Dedifferentiated amniotic fluid mesenchymal stem cell (primary cell): ENCODE data around the gene GRPR.

ENCODE experiments used
- DNase-seq: peaks from one replicate; pipeline ENCODE4 v3.0.0-alpha.2; 2016; ENCODE audit errors: extremely low spot score

GRPR gene

GRCh38 chrX:16123222-16123786 is at the start of gene GRPR:
Gene GRPR (plus strand): TSS chrX:16123565. CDS start chrX:16123954, 389 bp downstream.
- DNase-seq: peak; percentile 84

DNA sequence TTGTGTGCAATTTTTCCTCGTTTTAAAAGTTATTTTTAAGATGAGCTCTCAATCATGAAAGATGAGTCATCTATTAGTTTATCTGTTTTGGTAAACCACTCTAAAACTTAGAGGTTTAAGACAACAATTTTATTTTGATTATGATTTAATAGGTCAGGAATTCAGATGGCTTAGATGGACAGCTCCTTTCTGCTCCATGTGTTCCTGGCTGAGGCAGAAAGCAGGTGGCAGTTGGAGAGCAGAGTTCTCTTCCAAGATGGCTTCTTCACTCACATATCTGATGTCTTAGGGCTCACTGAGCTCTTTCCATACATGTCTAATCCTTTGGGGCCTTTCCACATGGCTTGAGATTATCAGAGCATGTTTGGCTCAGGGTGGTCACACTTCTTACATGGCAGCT is 48.3 kb upstream of the GRPR start:
- DNase-seq: no peak

DNA sequence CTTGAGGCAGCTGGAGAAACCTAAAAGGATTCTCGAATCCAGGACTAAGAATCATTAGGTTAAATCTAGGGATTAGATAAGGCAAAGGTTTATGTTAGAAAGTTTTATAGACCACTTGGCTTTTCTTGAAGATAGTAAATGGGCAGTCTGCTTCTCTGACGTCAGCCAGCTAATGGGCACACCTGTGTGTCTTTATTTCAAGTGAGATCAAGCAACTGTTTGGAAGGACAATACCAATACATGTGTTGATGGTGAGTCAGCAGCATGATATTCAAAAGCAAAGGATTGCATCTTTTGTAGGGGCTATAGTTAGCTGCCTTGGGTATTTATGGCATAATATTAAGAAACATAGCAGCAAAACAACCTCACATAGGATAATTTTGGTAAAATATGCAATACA is 46.5 kb upstream of the GRPR start:
- DNase-seq: no peak

GRCh38 chrX:16077811-16078210 is 45.6 kb upstream of the GRPR start:
- no peak for DNase-seq

GRCh38 chrX:16081357-16081756 is 42.0 kb upstream of the GRPR start:
- no peak for DNase-seq

- DNase-seq: no peak
Observed at GRCh38 chrX:16082470-16083085, 40.8 kb upstream of the GRPR start.

- DNase-seq: no peak
Observed at GRCh38 chrX:16087076-16087475, 36.3 kb upstream of the GRPR start.

- DNase-seq: no peak
Observed at GRCh38 chrX:16089086-16089485, 34.3 kb upstream of the GRPR start.

GRCh38 chrX:16096141-16096540 is 27.2 kb upstream of the GRPR start:
- DNase-seq: no peak

DNA sequence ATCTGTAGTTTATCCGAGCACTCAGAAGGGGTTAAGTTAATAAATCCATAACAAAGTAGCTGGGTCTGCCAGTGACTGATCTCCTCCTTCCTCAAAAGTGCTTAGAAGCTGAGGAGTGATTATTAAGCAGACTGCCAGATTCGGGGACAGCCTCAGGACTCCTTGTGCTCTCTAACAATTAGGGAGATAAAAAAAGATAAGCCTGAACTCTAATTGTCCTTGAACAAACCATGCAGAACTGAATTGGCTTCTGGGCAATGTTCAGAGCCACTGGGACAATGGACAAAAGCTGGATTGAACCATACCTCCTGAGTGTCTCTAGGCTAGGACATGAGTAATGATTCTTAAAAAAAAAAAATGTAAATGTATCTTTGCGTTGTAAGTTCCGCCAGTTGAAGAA is 22.7 kb upstream of the GRPR start:
- DNase-seq: no peak

DNA sequence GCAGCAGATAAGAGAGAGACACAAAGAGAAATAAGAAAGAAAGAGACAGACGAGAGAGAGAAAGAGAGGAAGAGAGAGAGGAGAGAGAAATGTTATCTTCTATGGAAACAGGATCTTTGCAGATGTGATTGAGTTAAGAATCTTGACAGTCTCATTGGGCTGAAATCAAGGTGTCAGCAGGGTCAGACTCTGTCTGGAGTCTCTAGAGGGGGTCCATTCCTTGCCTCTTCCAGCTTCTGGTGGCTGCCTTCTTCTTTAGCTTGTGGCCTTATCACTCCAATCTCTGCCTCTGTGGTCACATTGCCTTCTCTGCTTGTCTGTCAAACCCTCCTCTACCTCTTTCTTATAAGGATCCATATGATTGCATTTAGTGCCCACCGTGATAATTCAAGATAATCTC is 21.8 kb upstream of the GRPR start:
- DNase-seq: no peak

GRCh38 chrX:16103625-16104024 is 19.7 kb upstream of the GRPR start:
- DNase-seq: no peak

- DNase-seq: no peak
Observed at GRCh38 chrX:16112428-16112827, 10.9 kb upstream of the GRPR start.

DNA sequence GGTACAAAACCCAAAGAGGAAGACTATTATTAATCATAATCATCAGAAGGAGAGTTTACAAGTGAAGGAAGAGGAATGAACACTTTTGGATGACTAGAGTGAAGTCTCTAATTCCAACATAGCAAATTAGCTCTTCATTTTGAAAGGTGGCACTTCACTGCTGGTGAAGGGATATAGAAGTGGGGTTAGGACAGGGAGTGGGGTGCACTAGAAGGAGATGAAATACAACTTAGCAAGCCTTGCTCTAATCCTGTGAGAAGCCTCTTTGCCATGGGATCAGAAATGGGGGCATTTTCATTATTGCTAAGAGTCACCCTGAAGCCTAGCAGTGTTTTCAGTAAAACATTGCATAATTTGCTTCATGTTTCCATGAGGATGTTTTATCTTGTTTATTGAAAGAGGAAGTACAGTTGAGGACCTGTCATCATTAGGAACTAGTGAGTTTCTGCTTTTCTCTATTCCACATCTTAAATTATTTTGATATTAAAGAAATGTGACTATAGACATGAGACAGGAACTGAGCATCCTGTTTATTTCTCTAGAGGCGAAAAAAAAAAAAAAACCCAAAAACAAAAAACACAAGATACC is 9.3 kb upstream of the GRPR start:
- DNase-seq: no peak

- peak; percentile 54 for DNase-seq
Observed at GRCh38 chrX:16114611-16115010, 8.8 kb upstream of the GRPR start.

GRCh38 chrX:16119353-16120220 is 3.8 kb upstream of the GRPR start:
- DNase-seq: no peak

- DNase-seq: no peak
Observed at GRCh38 chrX:16120431-16120830, 2.9 kb upstream of the GRPR start.

- no peak for DNase-seq
Observed at GRCh38 chrX:16124201-16124600, 836 bp downstream of the GRPR start.

DNA sequence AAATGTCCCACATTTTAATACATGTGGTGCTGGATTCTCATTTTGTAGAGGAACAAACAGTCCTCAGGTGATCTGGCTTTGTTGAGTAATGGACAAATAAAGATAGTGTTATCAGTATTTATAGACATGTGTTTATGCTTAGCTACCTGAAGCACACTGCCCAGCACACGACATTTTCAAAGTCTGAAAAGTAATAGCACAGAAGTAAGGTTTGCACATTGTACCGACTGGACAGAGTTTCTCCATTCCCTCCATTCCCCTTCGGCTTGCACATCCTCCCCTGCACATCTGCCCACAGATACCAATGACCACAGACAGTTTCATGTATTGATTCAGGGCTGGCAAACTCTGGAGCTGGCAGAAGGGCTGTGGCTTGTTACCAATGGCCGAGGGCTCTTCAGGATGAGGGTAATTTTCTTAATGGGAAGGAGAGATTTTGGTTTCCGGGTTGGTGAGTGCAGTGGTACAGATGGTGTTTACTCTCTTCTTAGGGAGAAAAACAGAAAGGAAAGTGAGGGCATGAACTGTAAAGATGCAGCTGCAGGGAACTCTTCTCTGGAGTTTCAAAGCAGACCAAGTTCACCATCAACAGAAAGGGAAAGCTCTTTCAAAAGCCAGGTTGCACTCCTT is 2.3 kb downstream of the GRPR start:
- no peak for DNase-seq

DNA sequence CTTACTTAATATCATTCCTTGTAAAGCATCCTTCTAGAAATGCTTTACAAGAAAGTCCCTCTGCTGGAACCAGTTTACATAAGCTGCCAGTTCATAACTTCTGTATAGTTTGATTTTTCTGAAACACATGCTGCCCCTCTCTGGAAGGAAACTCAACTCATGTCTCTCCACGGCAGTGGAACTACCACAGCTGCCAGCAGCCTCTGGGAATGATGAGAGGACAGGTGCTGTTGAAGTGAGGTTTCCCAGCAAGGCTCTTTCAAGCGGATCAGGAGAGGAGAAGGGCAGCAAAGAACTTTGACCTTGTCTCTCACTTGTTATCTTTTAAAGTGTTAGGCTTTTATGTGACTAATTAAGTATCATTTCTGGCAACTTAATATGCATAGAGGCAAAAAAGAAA is 7.3 kb downstream of the GRPR start:
- DNase-seq: no peak

DNA sequence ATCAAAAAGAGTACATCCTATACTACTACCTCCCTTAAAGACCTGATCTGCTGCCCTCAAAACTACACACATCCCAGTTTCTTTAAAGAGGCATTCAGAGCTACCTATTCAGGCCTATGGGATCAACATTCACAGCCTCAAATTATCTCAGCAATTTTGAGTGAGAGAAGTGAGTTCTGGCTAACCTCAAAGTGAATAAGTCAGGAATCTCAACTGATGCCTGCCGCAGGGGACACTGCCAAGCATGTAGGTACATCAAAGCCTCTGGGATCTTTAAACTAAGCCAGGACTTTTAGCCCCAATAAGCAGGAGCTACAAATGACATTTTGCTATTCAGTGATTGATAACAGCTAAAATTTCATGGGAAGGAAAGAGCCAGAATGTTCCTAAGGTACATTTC is 11.6 kb downstream of the GRPR start:
- no peak for DNase-seq

DNA sequence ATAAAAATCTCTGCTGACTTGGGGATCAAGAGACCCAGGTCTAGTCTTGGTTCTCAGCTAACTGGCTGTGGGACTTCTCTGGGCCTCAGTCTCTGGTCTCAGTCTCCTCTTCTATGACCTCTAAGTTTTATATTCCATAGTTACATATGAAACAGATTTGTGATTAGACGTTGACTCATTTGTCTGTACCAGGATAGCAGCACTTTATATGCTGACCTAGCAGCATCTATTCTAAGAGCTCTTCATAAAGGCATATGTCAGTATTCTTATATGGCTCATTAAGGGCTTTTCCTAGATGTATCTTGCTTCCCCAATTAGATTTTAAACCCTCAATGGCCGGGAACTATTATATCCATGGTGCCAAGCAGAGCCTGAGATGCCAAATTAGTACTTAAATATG is 12.7 kb downstream of the GRPR start:
- DNase-seq: no peak
